Fibroblast of the conjunctiva (primary cell): Measurements from ENCODE around the gene ADAMTS19.

ENCODE experiments used
- DNase-seq: peaks from one replicate; pipeline ENCODE4 v3.0.0-alpha.2; 2010; ENCODE audit warnings: low read depth

ADAMTS19 gene

GRCh38 chr5:129687941-129688340 is 227.8 kb downstream of the ADAMTS19 start:
- DNase-seq, result no peak

DNA sequence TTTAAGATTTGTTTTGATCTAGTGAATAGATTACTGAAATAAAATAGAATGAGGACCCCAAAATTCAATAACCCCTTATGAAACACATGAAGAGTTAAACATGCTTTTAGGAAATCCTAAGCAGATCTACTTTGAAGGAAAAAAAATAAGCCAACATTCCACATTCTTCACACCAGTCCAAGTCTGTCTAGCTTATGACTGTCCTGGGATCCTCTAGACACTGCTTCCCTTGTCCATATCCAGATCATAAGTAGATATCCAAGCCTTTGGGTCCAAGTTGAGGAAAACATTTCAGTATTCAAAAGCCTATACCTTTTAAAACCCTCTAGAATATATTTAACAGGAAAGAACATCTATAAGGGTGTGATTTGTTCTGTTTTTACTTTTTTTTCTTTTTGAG is 228.9 kb downstream of the ADAMTS19 start:
- no peak for DNase-seq

DNA sequence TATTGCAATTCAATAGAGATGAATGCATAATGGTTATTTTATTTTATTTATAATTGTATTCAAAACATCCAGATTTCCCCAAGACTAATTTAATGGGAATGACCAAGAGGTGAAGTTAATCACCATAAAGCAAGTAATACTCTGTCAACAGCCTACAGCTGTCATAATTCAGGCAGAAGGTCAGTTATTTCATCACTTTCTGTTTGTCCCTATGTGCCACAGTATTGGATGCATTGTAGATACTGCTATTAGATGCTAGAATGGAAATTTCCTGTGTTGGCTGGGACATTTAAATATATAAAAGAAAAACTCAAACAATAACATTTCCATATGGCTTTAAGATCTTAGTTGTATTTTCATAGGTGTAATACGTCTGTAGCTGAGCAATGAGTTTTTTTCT is 231.1 kb downstream of the ADAMTS19 start:
- no peak for DNase-seq

GRCh38 chr5:129696636-129697035 is 236.5 kb downstream of the ADAMTS19 start:
- DNase-seq, result no peak

DNA sequence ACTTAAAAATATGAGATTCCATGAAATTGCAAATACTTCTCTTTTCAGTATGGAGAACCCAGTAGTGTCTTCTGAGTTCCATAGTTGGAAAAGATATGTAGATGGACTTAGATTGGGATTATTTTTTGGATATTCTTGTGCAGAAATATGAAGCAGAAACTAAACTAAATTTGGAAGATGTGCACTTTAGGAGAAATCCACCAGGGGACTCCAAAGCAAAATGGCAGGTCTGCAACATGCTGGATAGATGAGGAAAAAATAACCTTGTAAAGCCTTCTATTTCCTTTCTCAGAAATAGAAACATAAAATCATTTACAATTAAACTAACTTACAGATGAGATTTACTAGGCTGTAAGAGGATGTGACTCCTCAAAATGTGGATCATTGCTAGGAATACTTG is 238.6 kb downstream of the ADAMTS19 start:
- DNase-seq, result no peak

- DNase-seq, result no peak
Observed at GRCh38 chr5:129716235-129716634, 256.1 kb downstream of the ADAMTS19 start.

DNA sequence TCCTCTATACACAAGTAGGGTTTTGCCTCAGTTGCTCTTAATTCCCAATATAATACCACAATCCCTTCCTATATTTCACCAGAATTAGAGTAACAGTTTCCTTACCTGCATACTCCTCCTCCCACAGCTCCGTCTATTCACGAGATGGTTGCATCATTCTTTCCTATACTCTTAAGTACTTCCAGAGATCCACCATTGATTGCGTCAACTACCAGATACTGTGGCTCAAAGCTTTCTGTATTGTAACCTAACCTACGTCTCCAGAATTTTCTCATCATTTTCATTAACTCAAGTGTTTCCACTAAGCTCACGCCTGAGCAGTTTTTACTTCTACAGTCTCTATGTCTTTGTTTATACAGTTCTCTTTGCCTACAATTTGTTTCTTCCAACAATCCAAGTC is 256.6 kb downstream of the ADAMTS19 start:
- peak; percentile 32 for DNase-seq

- DNase-seq, result no peak
Observed at GRCh38 chr5:129717751-129718310, 257.7 kb downstream of the ADAMTS19 start.

DNA sequence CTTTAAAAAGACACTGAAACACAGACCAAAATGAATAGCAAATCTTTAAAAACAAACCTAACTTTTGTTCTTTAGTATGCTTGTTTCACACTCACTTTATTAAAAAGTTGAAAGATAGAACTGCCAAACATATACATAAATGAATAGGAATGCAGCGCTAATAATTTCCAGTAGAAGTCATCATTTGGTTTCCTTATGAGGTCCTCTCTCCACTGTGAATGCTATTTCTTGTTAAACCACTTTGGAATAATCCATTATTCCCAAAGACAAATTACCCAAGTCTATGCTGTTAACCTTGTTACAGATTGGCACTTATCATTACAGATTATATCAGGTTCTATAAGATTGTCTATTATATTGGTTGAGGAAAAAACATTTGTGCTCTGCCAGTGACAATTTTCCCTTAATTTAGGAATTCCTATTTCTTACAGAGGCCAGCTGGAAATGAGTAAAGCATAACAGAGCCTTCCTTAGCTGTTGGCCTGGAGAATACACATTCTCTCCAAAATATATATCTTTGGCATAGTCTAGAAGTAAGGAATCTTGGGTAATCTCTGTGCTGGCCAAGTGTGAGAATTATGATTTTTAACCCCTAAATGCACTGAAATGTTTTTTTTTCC is 258.5 kb downstream of the ADAMTS19 start:
- peak; percentile 26 for DNase-seq

- no peak for DNase-seq
Observed at GRCh38 chr5:129724222-129724621, 264.1 kb downstream of the ADAMTS19 start.

GRCh38 chr5:129724647-129725046 is 264.5 kb downstream of the ADAMTS19 start:
- no peak for DNase-seq

DNA sequence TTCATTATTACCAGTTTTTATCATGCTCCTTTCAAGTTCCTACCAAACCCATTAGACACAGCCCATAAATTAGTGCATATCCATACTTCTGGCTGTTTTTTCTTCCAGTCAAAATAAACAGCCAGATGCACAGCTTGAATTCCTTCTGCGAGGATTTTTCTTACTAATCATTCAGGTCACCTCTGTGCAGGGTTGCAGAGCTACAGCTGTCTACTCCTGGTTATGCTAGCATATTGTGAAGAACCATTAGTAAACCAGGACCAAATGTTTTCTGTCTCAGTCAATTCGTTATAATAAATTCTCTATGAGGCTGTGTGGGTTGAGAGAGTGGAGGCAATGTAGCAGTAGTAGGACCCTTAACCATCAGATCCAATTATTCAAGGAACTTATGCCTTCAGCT is 279.7 kb downstream of the ADAMTS19 start:
- no peak for DNase-seq

GRCh38 chr5:129743541-129744187 is 283.6 kb downstream of the ADAMTS19 start:
- DNase-seq, result no peak

DNA sequence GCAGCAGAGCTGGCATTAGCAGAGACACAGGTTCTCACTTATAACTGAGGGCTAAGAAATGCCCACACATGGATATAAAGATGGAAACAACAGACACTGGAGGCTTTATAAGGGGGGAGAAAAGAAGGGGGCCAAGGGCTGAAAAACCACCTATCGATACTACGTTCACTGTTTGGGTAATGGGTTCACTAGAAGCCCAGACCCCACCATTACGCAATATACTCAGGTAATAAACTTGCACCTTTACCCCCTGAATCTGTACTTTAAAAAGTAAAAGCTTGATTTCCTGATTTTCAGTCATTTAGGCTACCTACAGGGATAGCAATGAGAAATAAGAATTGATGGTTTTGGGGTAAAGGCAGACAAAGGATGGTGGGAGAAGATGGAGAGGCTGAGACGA is 285.9 kb downstream of the ADAMTS19 start:
- DNase-seq, result no peak

DNA sequence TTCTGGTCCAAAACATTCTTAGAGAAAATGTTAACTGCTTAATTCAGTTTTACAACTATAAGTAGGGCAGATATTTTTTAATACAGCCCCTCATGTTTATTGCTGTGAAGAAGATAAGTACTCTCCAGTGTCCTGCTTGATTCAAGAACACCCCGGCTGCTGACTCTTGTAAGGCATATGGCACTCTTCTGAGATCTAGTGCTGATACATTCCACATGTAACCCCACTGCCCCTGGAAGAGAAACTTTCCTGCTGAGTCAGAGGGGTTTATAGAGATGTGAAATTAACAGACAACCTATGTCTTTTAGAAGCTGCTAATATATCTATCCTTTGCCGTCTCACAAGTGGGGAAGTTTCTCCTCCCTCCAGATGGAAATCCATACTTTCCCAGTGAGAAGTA is 286.8 kb downstream of the ADAMTS19 start:
- DNase-seq, result peak; percentile 20

- no peak for DNase-seq
Observed at GRCh38 chr5:129747572-129748407, 287.7 kb downstream of the ADAMTS19 start, which contains the start of gene MINAR2. Gene MINAR2, plus strand, starts transcription at chr5:129748094. Its CDS starts 97 bp downstream, at chr5:129748191.

DNA sequence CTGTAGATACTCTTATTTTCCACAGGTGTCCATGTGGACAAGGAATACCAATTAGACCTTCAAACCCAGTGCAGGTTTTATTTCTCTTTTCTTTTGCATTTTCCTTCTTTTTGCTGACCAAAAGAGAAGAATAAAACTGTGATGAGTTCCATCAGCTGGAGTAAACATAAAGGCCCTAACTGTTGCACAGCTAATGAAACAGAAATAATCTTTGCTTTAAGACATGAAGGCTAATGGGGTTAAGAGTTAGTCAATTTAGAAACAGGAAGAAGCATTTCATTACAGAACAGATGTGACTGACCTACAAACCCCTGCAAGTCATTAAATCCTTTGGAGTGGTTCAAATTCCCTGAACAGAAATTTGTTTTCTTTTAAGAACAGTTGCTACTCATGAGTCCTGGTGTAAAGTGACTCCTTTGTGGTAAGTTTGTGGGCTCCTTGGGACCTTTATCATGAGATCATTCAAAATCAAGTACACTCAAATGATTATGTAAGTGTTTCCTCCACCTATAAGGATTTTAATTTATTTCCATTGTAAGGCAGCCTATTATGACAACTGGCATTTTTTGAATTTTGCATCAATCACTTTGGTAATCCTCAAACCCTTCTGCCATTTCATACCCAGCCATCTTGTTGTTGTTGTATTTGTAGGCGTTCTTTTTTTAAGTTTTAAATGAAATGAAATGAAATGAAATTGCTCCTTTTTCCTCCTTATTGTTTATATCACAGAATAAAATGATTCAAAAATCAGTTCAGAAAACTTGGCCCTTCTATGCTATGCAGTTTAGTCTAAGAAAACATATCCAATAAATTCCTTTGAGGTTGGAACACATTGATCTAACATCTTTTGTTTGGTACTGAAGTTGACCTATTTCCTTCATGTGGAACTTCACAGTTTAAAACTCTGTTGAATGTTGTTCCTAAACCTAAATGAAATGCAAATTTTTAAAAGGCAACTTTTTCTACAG is 289.1 kb downstream of the ADAMTS19 start:
- no peak for DNase-seq

GRCh38 chr5:129760636-129761325 is 300.7 kb downstream of the ADAMTS19 start:
- no peak for DNase-seq

DNA sequence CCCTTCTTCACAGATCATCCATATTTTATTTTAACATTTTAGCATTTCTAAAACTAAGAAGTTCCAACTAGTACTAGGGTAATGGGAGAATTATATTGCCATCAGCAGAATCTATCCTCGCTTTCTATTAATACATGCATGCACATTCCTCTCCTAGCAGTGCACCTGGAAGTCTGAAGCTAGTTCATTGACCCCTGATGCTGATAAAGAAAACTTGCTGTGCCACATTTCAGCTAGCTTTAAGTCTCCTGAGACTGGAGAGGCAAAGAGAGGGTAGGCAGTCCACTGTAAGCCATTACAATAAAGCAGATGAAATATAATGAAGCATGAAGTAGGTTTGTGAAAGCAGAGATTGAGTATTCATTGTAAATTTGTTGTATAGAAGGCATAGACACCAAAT is 303.6 kb downstream of the ADAMTS19 start:
- no peak for DNase-seq

DNA sequence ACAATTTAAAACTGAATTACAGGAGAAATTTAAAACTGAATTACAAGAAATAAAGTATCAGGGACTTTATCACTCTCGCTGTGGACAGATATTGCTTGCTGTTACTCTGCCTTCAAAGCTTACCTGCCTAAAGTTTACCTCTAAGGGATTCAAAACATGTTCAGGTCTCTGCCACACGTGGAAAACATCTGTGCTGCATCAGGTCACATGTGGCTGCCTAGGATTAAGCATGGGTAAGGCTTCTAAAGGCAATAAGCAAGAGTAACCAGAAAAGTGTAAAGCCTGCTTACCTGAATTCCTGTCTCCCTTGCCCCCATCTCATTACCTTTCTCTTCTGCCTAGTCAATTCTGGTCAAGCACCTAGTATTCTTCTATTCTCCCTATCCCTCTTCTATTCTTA is 306.7 kb downstream of the ADAMTS19 start:
- DNase-seq, result no peak

GRCh38 chr5:129767927-129768380 is 307.9 kb downstream of the ADAMTS19 start:
- DNase-seq, result peak; percentile 84
